Testis (tissue), 3 donors: ENCODE measurements around the gene FOXL1. TPM values are rescaled to one million over a fixed set of nuclear protein-coding genes. Genes with fewer than 3 reads are reported as not detected.

ENCODE experiments used
- DNase-seq: peaks from one replicate; pipeline ENCODE4 v3.0.0-alpha.2; 2019
- H3K27ac ChIP-seq, 2 donors: fragments of 200-600 bp; sonication (generic); one replicate each; pipeline ENCODE4 v1.5.1; 2019
- H3K27me3 ChIP-seq: fragments of 200-600 bp; sonication (generic); one replicate; pipeline ENCODE4 v1.5.1; 2019
- H3K36me3 ChIP-seq: fragments of 200-600 bp; sonication (generic); one replicate; pipeline ENCODE4 v1.5.1; 2017; ENCODE audit warnings: low read depth; ENCODE audit errors: missing control alignments
- H3K4me1 ChIP-seq: fragments of 200-600 bp; sonication (generic); one replicate; pipeline ENCODE4 v1.5.1; 2019
- H3K4me3 ChIP-seq, 2 donors: fragments of 200-600 bp; sonication (generic); one replicate each; pipeline ENCODE4 v1.5.1; 2017 to 2019
- H3K9me3 ChIP-seq: fragments of 200-600 bp; sonication (generic); one replicate; pipeline ENCODE4 v1.5.1; 2017
- CTCF ChIP-seq, 3 experiments: fragments of 450-650 bp in 2 of 3; fragments of 200-600 bp in 1 of 3; sonication (generic) in 1 of 3; IDR thresholded peaks; one replicate each; pipeline ENCODE4 v1.5.1; 2016 to 2019; ENCODE audit warnings: antibody characterized with exemption in 3 of 3, mild to moderate bottlenecking in 2 of 3, moderate library complexity in 1 of 3
- POLR2A ChIP-seq: fragments of 450-650 bp; IDR thresholded peaks from one replicate; pipeline ENCODE4 v1.6.1; 2017; ENCODE audit warnings: antibody characterized with exemption, mild to moderate bottlenecking, moderate library complexity
- WGBS, 2 donors: methylation state at CpG; one replicate each; pipeline ENCODE4 v1.1.5; 2018; 5-methylcytosine and 5-hydroxymethylcytosine counted together
- intact Hi-C: fragments of 100-400 bp; cut with DNase I; formaldehyde crosslinking; loops from one replicate; pipeline ENCODE4 v1.15.1; 2023; ENCODE audit warnings: low total_unique reads
- polyA plus RNA-seq: library from polyadenylated mRNA; stranded (reverse); fragments of 350-450 nt; fragmentation: Illumina TruSeq; extraction: RNeasy Lipid Tissue Mini Kit (QIAGEN cat#74804); gene quantifications from one replicate; pipeline ENCODE4 v1.2.3, GENCODE V29; 2014; ENCODE audit warnings: low read depth, low replicate concordance; ENCODE audit not compliant: insufficient read depth
- total RNA-seq, 2 donors: library from RNA; depleted of rRNA; stranded (reverse); fragments of >200 nt; gene quantifications; one replicate each; pipeline ENCODE4 v1.2.3, GENCODE V29; 2016

FOXL1 gene
- total and polyA plus RNA-seq, 3 donors from 2014 or later, result 1.4 to 5.9 (median 4.6) TPM

GRCh38 chr16:86578611-86579267 lies 390 bp downstream of the FOXL1 start:
- Histone ChIP-seq H3K27me3 (no peaks in the 10 kb centered on the region), H3K4me3 (peak overlapping the region; percentile 18 to 49), H3K27ac (peak overlapping the region; percentile 61 to 73), H3K4me1 (peaks cover 8% of the 10 kb centered on the region), H3K36me3 (no peaks in the 10 kb centered on the region), H3K9me3 (no peaks in the 10 kb centered on the region)
- TF ChIP-seq CTCF (IDR thresholded peaks at IDR 0.05) (no peak), POLR2A (no peak)
- no peak for DNase-seq
- 4 to 22% methylated on average over 6 to 56 of the region's 69 CpGs for WGBS, 2 donors
- intact Hi-C loops, result no loop called here

DNA sequence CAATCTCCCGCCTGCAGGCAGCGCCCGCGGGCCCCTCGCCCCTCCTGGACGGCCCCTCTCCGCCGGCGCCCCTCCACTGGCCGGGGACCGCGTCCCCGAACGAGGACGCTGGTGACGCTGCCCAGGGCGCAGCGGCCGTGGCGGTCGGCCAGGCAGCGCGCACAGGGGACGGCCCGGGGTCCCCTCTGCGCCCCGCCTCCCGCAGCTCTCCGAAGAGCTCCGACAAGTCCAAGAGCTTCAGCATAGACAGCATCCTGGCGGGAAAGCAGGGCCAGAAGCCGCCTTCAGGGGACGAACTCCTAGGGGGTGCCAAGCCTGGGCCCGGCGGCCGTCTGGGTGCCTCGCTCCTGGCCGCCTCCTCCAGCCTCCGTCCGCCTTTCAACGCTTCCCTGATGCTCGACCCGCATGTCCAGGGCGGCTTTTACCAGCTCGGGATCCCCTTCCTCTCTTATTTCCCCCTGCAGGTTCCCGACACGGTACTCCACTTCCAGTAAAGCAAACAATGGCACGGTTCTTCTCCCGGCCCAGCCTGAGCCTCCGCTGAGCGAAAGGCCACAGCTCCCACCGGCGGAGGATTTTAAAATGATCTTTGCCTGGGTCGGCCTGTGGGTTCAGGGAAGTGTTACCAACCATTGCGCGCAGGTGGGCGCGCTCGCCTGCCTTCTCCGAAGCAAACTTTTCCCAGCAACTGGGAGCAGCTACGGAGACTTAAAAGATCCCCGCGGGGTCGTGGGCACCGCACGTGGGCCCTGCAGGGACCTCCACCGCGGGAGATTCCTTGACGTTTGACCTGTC lies 1.1 kb downstream of the FOXL1 start:
- no peaks in the 10 kb centered on the region for H3K27me3 ChIP-seq
- TF ChIP-seq POLR2A (no peak), CTCF (IDR thresholded peaks at IDR 0.05) (no peak)
- peaks cover 8% of the 10 kb centered on the region for H3K4me1 ChIP-seq
- peak overlapping the region; percentile 61 to 73 for H3K27ac ChIP-seq
- WGBS, 2 donors, result 28 to 58% methylated on average over 14 to 69 of the region's 69 CpGs
- no peak for DNase-seq
- intact Hi-C loops, result no loop called here
- H3K9me3 ChIP-seq, result no peaks in the 10 kb centered on the region
- H3K4me3 ChIP-seq, result peak overlapping the region; percentile 18 to 49
- H3K36me3 ChIP-seq, result no peaks in the 10 kb centered on the region

DNA sequence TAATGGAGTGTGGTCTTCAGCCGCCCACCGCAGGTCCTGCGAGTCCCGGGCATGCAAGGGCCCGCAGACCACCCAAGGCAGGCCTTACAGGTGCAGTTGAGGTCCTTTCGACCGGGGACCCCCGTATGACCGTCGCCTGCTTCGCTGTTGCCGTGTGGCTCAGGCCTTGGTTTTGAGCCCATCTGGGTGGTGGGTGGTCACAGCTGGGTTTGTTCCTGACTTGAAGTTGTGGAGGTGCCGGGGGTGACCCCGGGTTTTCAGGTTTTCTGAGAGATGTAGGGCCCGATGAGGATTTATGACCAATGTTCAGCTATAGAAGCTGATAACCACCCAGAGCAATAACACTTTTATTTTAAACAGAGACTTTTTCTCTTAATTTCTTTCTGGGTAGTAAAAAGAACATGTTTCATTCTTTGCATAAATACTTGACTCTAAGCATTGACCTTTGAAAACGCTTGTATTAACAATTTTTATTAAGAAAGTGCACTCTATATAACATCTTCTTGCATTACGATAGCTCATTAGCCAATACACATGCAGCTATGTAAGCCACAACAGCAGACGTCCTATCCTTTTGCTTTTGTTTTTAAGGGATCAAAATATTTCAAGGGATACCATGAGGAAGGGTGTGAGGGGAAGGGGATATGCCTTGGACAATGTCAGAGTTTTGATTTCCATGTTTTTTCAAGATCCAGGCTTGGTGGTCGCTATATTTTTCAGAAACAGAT lies 1.9 kb downstream of the FOXL1 start:
- Histone ChIP-seq H3K27ac (peak overlapping the region in 1 of 2 donors; percentile 61), H3K4me1 (peaks cover 7% of the 10 kb centered on the region), H3K9me3 (no peaks in the 10 kb centered on the region), H3K36me3 (no peaks in the 10 kb centered on the region), H3K27me3 (no peaks in the 10 kb centered on the region), H3K4me3 (peak overlapping the region in 1 of 2 donors; percentile 49)
- intact Hi-C loops, result no loop called here
- WGBS, 2 donors, result 46 to 54% methylated on average over 12 to 19 of the region's 19 CpGs
- no peak for TF ChIP-seq CTCF (IDR thresholded peaks at IDR 0.05)
- no peak for TF ChIP-seq POLR2A
- DNase-seq, result no peak

GRCh38 chr16:86580791-86581170 lies 2.4 kb downstream of the FOXL1 start:
- H3K9me3 ChIP-seq, result no peaks in the 10 kb centered on the region
- intact Hi-C loops, result no loop called here
- H3K27me3 ChIP-seq, result no peaks in the 10 kb centered on the region
- H3K4me3 ChIP-seq, result no peak overlapping the region
- 51 to 66% methylated on average over 9 of the region's 9 CpGs for WGBS, 2 donors
- no peak for DNase-seq
- TF ChIP-seq POLR2A (no peak), CTCF (IDR thresholded peaks at IDR 0.05) (no peak)
- no peaks in the 10 kb centered on the region for H3K36me3 ChIP-seq
- H3K4me1 ChIP-seq, result peaks cover 5% of the 10 kb centered on the region
- H3K27ac ChIP-seq, result no peak overlapping the region
